MCF 10A (cell line): ENCODE measurements around the gene H1-8. TPM values are rescaled to one million over a fixed set of nuclear protein-coding genes. Genes with fewer than 3 reads are reported as not detected.

Source experiments
- BruUV-seq: library from RNA; stranded (reverse); fragments of 400-500 nt; replicated peaks from 2 replicates; lab custom pipeline; 2021; lab: Mats Ljungman, UMichigan
- CTCF ChIA-PET: fragments of 300-600 bp; sonication (Branson Sonifier 250); formaldehyde crosslinking; extraction: SDS; loops from one replicate; lab custom pipeline; 2021; ENCODE audit warnings: antibody characterized with exemption, inconsistent platforms; lab: Yijun Ruan, JAX
- POLR2A ChIA-PET: fragments of 300-600, 350-650 bp; sonication (Branson Sonifier 250); formaldehyde crosslinking; extraction: SDS; loops from one replicate; lab custom pipeline; 2020; ENCODE audit warnings: antibody characterized with exemption, inconsistent platforms; lab: Yijun Ruan, JAX
- DNase-seq: peaks from one replicate; pipeline ENCODE4 v3.0.0-alpha.2; 2018; ENCODE audit not compliant: unreplicated experiment
- H3K27ac Mint-ChIP-seq: one replicate; pipeline ENCODE4 v1.8.0; 2022; ENCODE audit warnings: mild to moderate bottlenecking, low read depth, mixed read lengths; ENCODE audit not compliant: unreplicated experiment
- H3K27me3 Mint-ChIP-seq: one replicate; pipeline ENCODE4 v1.8.0; 2022; ENCODE audit warnings: mixed read lengths; ENCODE audit not compliant: insufficient read depth, unreplicated experiment
- H3K36me3 Mint-ChIP-seq: one replicate; pipeline ENCODE4 v1.8.0; 2022; ENCODE audit warnings: mild to moderate bottlenecking, moderate library complexity, mixed read lengths; ENCODE audit not compliant: insufficient read depth, unreplicated experiment
- H3K4me1 Mint-ChIP-seq: one replicate; pipeline ENCODE4 v1.8.0; 2022; ENCODE audit warnings: mixed read lengths; ENCODE audit not compliant: insufficient read depth, unreplicated experiment
- H3K4me3 Mint-ChIP-seq: one replicate; pipeline ENCODE4 v1.8.0; 2022; ENCODE audit warnings: mild to moderate bottlenecking, moderate library complexity, mixed read lengths; ENCODE audit not compliant: unreplicated experiment
- H3K9me3 Mint-ChIP-seq: one replicate; pipeline ENCODE4 v1.8.0; 2022; ENCODE audit warnings: mixed read lengths; ENCODE audit not compliant: unreplicated experiment
- CTCF ChIP-seq: fragments of 200-600 bp; IDR thresholded peaks from one replicate; pipeline ENCODE4 v1.8.0; 2022; ENCODE audit warnings: antibody characterized with exemption, mild to moderate bottlenecking; ENCODE audit not compliant: unreplicated experiment
- intact Hi-C: fragments of 100-400 bp; cut with micrococcal nuclease; formaldehyde crosslinking; loops from 2 replicates; pipeline ENCODE4 v1.14.1; 2022
- total RNA-seq: library from RNA; stranded (reverse); gene quantifications from 2 replicates; pipeline ENCODE4 v1.2.3, GENCODE V29; 2022

The H1-8 gene
- total RNA-seq, 1 experiment from 2014 or later = not detected

GRCh38 chr3:129518581-129518980 lies 24.4 kb upstream of the H1-8 start:
- H3K27me3 Mint-ChIP-seq = no peaks in the 10 kb centered on the region
- H3K36me3 Mint-ChIP-seq = peaks cover 5% of the 10 kb centered on the region
- intact Hi-C loops = no loop called here
- DNase-seq = no peak
- no peak for TF ChIP-seq CTCF
- ChIA-PET POLR2A (no interaction called here), CTCF (interaction anchor here (0.6 kb wide), 1 partner anchor 290 kb away, joined by 3 read pairs; no protein-coding TSS in a partner anchor)
- BruUV-seq = no TSS peak
- H3K27ac Mint-ChIP-seq = no peak overlapping the region
- H3K4me1 Mint-ChIP-seq = no peaks in the 10 kb centered on the region
- no peak overlapping the region for H3K4me3 Mint-ChIP-seq
- no peaks in the 10 kb centered on the region for H3K9me3 Mint-ChIP-seq

GRCh38 chr3:129519449-129519848 lies 23.5 kb upstream of the H1-8 start:
- no peaks in the 10 kb centered on the region for H3K27me3 Mint-ChIP-seq
- no peak overlapping the region for H3K27ac Mint-ChIP-seq
- CTCF ChIA-PET = interaction anchor here (0.6 kb wide), 1 partner anchor 11 kb away, joined by 3 read pairs; no protein-coding TSS in a partner anchor
- no peaks in the 10 kb centered on the region for H3K4me1 Mint-ChIP-seq
- POLR2A ChIA-PET = no interaction called here
- H3K36me3 Mint-ChIP-seq = peaks cover 5% of the 10 kb centered on the region
- BruUV-seq = no TSS peak
- intact Hi-C loops = no loop called here
- H3K4me3 Mint-ChIP-seq = no peak overlapping the region
- TF ChIP-seq CTCF = no peak
- DNase-seq = no peak
- H3K9me3 Mint-ChIP-seq = no peaks in the 10 kb centered on the region

GRCh38 chr3:129519896-129520715 lies 22.9 kb upstream of the H1-8 start:
- no peak overlapping the region for H3K27ac Mint-ChIP-seq
- ChIA-PET POLR2A (no interaction called here), CTCF (interaction anchor here (0.6 kb wide), 1 partner anchor 29 kb away, joined by 3 read pairs; no protein-coding TSS in a partner anchor)
- DNase-seq = no peak
- H3K4me1 Mint-ChIP-seq = no peaks in the 10 kb centered on the region
- no TSS peak for BruUV-seq
- intact Hi-C loops = no loop called here
- H3K4me3 Mint-ChIP-seq = no peak overlapping the region
- H3K9me3 Mint-ChIP-seq = no peaks in the 10 kb centered on the region
- no peak for TF ChIP-seq CTCF
- H3K27me3 Mint-ChIP-seq = no peaks in the 10 kb centered on the region
- peaks cover 5% of the 10 kb centered on the region for H3K36me3 Mint-ChIP-seq

- Mint-ChIP-seq H3K27ac (no peak overlapping the region), H3K9me3 (no peaks in the 10 kb centered on the region), H3K4me3 (no peak overlapping the region), H3K36me3 (peaks cover 4% of the 10 kb centered on the region), H3K4me1 (no peaks in the 10 kb centered on the region), H3K27me3 (no peaks in the 10 kb centered on the region)
- no peak for TF ChIP-seq CTCF
- intact Hi-C loops = no loop called here
- no TSS peak for BruUV-seq
- ChIA-PET POLR2A (no interaction called here), CTCF (interaction anchor here (0.6 kb wide), 1 partner anchor 30 kb away, joined by 3 read pairs; no protein-coding TSS in a partner anchor)
- no peak for DNase-seq
Observed at GRCh38 chr3:129520960-129521359, 22.0 kb upstream of the H1-8 start.
